Measurements from ENCODE around the gene BBS4.
"Not testable (repeated sequence)": the region's sequence is repeated elsewhere in the genome, so short reads cannot be mapped to it uniquely, and the experiment has no call there.

Gene BBS4

GRCh38 chr15:72706266-72706665 is 20.3 kb downstream of the BBS4 start:
- DNase-seq = no peak

GRCh38 chr15:72708551-72709303 is 22.7 kb downstream of the BBS4 start:
- DNase-seq = not testable (repeated sequence)

DNA sequence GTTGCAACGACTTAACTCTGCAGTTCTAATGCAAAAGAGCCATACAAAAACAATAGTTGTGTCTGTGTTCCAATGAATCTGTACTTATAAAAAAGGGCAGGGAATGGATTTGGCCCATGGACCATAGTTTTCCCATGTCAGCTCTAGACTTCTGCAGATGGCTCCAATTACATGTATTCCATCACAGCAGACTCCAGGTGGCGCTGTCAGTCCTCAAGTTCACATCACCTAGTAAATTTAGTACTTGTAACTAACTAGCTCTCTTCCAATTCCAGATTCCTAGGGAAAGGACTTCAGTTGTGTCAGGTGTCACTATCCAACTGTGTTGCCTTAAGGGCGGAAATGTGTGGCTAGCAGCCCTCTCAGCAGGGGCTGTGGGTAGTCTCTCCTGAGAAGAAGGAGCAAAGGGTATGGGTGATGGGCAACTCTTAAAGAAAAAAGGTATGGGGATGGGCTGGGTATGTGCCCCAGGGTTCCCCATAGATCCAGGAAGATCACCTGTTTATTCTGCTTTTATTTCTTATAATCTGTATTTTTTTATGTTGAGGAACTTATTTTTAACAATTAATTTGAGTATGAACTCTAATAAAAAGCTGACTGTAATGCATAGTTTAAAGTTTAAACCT is 36.2 kb downstream of the BBS4 start:
- DNase-seq = peak; percentile 22

DNA sequence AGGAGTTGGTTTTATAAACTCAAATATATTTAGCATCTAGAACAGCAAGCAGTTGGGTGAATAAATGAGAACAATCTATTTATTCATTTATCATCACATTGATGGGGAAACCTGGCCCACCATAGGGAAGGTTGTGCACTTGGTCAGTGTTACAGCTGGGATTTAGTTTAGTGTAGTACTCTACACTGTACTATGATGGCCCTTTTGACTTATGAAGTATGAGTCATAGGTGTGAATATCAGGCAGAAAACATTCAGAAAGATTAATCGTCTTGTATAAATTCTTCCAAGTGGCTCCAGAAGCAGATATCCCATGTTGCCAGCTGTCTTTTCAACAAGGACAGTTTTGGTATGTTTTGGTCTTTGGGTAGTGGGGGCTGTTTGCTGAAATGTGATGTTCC is 38.0 kb downstream of the BBS4 start:
- no peak for DNase-seq

DNA sequence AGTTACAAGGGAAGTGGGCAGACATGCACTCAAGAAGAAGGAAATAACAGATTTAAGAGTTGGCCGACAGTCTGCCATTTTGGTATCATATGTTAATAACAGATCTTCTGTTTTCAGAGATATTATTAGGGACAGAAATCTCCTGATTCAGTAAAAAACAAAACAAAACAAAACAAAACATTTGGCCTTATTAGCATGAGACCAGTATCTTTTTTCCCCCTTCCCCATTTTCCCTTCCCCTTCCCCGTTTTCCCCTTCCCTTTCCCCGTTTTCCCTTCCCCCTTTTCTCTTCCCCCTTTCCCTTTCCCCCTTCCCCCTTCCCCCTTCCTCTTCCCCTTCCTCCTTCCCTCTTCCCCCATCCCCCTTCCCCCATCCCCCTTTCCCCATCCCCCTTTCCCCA is 39.4 kb downstream of the BBS4 start:
- DNase-seq = no peak

- not testable (repeated sequence) for DNase-seq
These were observed 39.8 kb downstream of the BBS4 start for GRCh38 chr15:72725851-72726250.

DNA sequence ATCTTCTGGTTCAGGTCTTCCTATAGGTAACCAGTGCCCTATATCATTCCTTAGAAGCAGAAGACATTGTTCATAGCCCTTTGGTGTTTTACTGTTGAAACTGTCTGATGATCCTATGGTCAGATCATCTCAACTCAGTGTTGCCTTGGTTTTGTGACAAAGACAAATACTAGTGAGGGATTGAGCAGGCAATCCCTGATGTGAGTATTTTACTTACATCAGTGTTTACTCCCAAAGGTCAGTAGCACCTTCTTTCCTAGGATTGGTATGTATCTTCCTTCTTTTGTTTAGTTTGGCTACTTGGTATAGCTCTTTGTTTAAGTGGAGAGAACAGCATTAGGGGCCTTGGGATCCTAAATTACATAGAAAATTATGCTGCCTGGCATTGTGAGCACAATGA is 41.1 kb downstream of the BBS4 start:
- DNase-seq = no peak

GRCh38 chr15:72728249-72728648 is 42.2 kb downstream of the BBS4 start:
- not testable (repeated sequence) for DNase-seq

DNA sequence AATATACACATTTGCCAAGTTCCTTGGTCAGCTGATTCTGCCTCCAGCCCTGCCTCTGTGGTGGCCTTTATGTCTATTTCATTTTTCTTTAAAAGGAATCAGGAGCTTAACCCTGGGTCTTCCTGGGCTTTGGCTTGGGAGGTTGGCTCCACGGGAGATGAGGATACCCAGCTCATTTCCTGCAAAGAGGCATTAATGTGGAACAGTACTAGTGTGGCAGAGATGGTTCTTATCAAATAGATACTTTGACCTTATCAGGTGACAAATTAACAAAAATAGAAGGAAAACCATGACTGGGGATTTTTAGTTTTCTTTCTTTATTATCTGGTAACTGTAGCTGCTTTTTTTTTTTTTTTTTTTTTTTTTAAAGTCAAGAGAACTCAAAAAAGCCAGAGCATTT is 42.8 kb downstream of the BBS4 start:
- no peak for DNase-seq

- no peak for DNase-seq
These were observed 46.1 kb downstream of the BBS4 start for GRCh38 chr15:72732086-72732485.

DNA sequence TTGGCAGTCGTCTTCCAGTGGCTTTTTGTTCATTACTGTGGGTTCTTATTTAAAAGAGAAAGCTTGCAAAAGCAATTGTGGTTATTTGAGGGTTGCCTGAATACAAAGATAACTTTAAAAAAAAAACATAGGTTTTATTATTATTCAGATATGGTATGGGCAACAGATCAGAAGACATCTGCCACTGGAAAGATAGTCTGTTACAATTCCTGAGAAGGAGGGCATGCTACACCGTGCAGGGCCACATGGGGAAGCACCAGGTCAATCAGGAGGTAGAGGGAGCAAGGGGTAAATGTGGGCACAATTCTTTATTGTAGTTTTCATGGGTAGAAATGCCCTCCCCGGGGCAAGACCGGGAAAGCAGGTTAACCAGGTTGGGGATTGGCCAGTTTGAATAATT is 46.5 kb downstream of the BBS4 start:
- no peak for DNase-seq

- DNase-seq = no peak
These were observed 48.1 kb downstream of the BBS4 start for GRCh38 chr15:72733941-72734738.

DNA sequence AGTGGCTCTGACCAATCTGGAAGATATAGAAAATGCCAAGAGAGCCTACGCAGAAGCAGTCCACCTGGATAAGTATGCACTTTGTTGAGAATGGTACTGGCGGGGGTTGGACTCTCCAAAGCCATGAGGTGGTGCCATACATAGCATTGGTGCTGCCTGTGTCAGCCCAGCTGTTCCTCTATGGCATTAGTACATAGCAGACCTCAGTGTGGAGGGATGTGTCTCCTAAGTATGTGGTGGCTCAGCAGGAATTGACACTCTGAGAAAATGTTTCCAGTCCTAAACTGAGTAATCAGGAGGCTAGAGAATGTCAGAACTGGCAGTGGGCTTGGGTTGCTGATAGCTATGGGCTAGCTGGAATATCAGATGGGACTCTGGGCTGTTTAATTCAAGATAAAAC is 49.1 kb downstream of the BBS4 start:
- DNase-seq = no peak

DNA sequence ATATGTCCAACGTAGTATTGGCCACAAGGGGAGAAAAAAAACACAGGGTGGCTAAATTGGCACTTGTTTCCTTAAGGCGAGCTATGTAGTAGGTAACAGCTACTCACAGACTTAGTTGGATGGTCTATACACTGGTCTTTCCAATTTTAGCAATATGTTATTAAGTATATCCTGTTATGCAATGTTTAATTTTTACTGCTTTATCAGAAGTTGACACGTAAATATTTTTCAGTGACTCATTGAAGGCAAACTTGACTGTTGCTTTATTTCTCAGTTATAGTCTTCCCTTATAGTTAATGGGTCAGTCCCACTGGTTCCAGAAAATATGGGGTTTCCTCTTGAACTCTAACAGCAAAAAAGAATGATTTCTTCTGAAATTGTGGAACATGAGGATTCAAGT is 51.1 kb downstream of the BBS4 start:
- DNase-seq = no peak

DNA sequence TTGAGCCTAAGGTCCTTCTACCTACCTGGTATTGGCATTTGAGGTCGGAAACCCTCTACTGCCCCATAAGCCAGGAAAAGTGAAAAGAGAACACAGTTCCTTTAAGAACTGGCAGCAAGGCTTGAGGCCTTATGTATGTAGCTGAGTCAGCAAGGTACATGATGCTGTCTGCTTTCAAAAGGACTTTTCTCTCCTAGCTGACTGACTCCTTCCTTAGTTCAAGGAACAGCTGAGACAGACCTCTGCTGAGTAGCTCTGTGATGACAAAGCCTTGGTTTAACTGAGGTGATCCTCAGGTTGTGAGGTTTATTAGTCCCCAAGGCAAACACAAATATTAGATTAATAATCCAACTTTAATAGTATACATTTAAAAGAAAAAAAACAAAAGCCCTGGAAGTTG is 51.7 kb downstream of the BBS4 start:
- DNase-seq = no peak

- no peak for DNase-seq
These were observed 54.2 kb downstream of the BBS4 start for GRCh38 chr15:72740219-72740618.

- no peak for DNase-seq
These were observed 63.7 kb downstream of the BBS4 start for GRCh38 chr15:72749700-72750099.

DNA sequence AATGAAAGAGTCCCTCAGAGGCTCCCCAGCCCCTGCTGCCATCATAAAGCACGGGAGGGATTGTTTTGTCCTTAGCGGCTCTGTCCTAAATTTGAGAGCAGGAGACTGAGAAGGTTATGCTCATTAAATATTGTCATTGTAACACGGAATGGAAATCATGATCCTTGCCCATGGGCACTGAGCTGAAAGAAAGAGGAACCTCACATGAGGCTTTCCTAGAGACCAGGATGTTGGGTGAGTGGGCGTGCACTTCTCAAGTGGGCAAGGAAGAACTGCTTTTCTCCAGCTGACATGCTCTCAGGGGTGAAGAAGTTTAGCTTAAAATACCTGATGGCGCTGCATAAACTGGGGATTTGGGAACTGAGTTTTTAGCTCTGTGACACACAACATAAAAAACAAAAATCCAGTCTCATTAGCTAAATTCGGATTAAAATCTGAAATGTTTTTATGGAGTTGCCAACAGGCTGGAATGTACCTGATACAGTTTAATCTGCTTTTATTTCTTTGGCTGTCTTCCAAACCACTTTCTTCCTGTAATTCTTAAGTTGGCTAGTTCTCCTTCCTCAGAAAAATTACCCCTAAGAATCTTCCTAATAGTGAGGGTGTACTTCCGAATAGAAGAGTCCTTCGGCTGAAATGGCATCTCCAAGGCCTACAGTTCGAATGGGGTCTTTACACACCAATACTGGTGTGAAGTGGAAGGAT is 65.9 kb downstream of the BBS4 start:
- DNase-seq = no peak

DNA sequence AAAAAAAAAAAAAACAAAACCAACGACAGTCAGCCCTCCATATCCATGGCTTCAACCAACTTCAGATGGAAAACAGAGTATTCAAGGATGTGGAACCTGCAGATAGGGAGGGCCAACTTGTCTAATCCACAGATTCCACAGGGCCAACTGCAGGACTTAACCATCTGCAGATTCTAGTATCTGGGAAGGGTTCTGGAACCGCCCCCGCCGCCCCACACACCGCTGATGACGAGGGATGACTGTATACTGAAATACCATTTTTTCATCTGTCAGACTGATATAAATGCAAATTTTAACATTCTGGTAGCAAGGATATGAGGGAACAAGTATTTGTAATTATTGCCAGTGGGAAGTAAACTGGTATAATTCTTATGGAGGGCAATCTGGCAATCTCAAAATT is 68.1 kb downstream of the BBS4 start:
- no peak for DNase-seq

DNA sequence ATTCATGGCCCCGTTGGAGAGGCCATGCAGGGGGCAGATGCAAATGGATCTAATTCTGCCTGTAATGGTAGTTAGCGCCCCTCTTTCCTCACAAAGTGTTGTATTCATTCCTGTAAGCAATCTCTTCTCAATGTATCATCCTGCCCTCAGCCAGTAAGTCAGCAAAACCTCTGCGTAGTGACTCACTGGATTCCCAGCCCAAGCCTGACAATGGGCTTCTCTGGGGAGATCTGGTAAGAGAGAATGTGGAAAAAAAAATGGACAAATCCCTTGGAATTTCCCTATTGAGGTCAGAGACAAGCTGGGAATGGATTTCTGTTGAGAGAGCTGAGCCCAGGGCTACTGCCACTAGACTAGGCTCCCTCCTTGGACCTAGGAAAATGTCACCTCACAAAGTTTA is 72.2 kb downstream of the BBS4 start:
- no peak for DNase-seq

- no peak for DNase-seq
These were observed 74.7 kb downstream of the BBS4 start for GRCh38 chr15:72760590-72761260.

DNA sequence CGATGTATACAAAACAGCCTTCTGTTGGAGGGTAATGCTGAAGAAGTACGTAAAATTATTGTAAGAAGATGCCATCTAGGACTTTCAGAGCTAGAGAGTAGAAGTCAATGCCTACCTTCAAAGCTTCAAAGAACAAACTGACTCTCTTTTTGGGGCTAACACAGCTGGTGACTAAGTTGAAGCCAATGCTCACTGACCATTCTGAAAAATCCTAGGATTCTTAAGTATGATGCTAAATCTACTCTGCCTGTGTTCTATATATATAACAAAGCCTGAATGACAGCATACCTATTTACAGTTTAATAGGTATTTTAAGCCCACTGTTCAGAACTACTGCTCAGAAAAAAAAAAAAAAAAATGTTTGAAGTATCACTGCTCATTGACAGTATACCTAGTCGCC is 78.6 kb downstream of the BBS4 start:
- DNase-seq = no peak

- DNase-seq = no peak
These were observed 80.0 kb downstream of the BBS4 start for GRCh38 chr15:72766025-72766424.

Data from NCI-H510A treated with DMSO at 0.1 percent for 48 hours (cell line).